ENCODE measurements around the gene SLC37A2.
A peak's percentile ranks its signal among the peaks of the same experiment; 100 is the strongest.
"Not testable (repeated sequence)": the region's sequence is repeated elsewhere in the genome, so short reads cannot be mapped to it uniquely, and the experiment has no call there.

SLC37A2 gene

GRCh38 chr11:125062931-125063428 is at the start of gene SLC37A2:
Gene SLC37A2 (plus strand): TSS chr11:125063305. CDS start chr11:125063368, 63 bp downstream.
- DNase-seq (ENCODE audit: low spot score), result peak; percentile 84

GRCh38 chr11:125016413-125016812 is 46.7 kb upstream of the SLC37A2 start:
- DNase-seq (ENCODE audit: low spot score), result no peak

- DNase-seq (ENCODE audit: low spot score), result no peak
These were observed 42.8 kb upstream of the SLC37A2 start for GRCh38 chr11:125020342-125020741.

- no peak for DNase-seq (ENCODE audit: low spot score)
These were observed 40.6 kb upstream of the SLC37A2 start for GRCh38 chr11:125022551-125022950.

- no peak for DNase-seq (ENCODE audit: low spot score)
These were observed 37.1 kb upstream of the SLC37A2 start for GRCh38 chr11:125025968-125026367.

GRCh38 chr11:125029431-125029830 is 33.7 kb upstream of the SLC37A2 start:
- DNase-seq (ENCODE audit: low spot score), result not testable (repeated sequence)

GRCh38 chr11:125036933-125037332 is 26.2 kb upstream of the SLC37A2 start:
- no peak for DNase-seq (ENCODE audit: low spot score)

- no peak for DNase-seq (ENCODE audit: low spot score)
These were observed 13.8 kb upstream of the SLC37A2 start for GRCh38 chr11:125049164-125049792.

- no peak for DNase-seq (ENCODE audit: low spot score)
These were observed 11.1 kb upstream of the SLC37A2 start for GRCh38 chr11:125052047-125052446.

GRCh38 chr11:125053167-125053566 is 9.9 kb upstream of the SLC37A2 start:
- no peak for DNase-seq (ENCODE audit: low spot score)

- DNase-seq (ENCODE audit: low spot score), result no peak
These were observed 7.9 kb upstream of the SLC37A2 start for GRCh38 chr11:125055107-125055715.

- DNase-seq (ENCODE audit: low spot score), result not testable (repeated sequence)
These were observed 7.0 kb upstream of the SLC37A2 start for GRCh38 chr11:125056111-125056510.

GRCh38 chr11:125056931-125057692 is 6.0 kb upstream of the SLC37A2 start:
- no peak for DNase-seq (ENCODE audit: low spot score)

- no peak for DNase-seq (ENCODE audit: low spot score)
These were observed 5.5 kb upstream of the SLC37A2 start for GRCh38 chr11:125057693-125058016.

- DNase-seq (ENCODE audit: low spot score), result no peak
These were observed 1.8 kb upstream of the SLC37A2 start for GRCh38 chr11:125061281-125061680.

GRCh38 chr11:125062218-125062930 is 731 bp upstream of the SLC37A2 start:
- DNase-seq (ENCODE audit: low spot score), result no peak

- DNase-seq (ENCODE audit: low spot score), result peak; percentile 20
These were observed 431 bp downstream of the SLC37A2 start for GRCh38 chr11:125063429-125064043.

- no peak for DNase-seq (ENCODE audit: low spot score)
These were observed 965 bp downstream of the SLC37A2 start for GRCh38 chr11:125064070-125064469.

- DNase-seq (ENCODE audit: low spot score), result no peak
These were observed 5.3 kb downstream of the SLC37A2 start for GRCh38 chr11:125068368-125068767.

- no peak for DNase-seq (ENCODE audit: low spot score)
These were observed 5.9 kb downstream of the SLC37A2 start for GRCh38 chr11:125069008-125069407.

GRCh38 chr11:125069796-125070195 is 6.7 kb downstream of the SLC37A2 start:
- DNase-seq (ENCODE audit: low spot score), result no peak

- peak; percentile 23 for DNase-seq (ENCODE audit: low spot score)
These were observed 7.7 kb downstream of the SLC37A2 start for GRCh38 chr11:125070699-125071254.
